ENCODE measurements around the gene CEMIP. TPM values are rescaled to one million over a fixed set of nuclear protein-coding genes. Genes with fewer than 3 reads are reported as not detected.
A peak's percentile ranks its signal among the peaks of the same experiment; 100 is the strongest.

CEMIP gene
- total RNA-seq, 1 experiment from 2014 or later, result not detected

DNA sequence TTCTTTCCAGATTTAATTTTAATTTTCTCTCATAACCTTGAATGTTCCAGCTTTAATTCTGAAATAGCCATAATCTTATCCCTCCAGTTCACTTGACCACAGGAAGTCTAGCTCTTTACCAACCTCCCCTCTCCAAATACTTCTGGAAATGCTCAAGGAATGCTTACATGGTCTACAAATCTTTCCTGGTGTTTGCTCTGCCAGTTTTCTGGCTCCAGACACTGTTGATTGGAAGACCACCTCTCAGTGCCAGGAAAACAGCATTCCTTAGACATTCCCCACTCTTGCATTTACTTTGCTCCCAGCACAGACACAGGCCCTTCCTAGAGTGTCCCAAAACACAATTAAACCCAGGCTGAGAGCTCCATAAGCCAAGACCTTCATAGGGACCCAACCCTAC is 111.8 kb downstream of the CEMIP start:
- in situ Hi-C loops (cut with HindIII; ENCODE audit: low pct_unique_long_range_greater_than_20kb, low sequenced_read_pairs), result no loop called here
- DNase-seq (ENCODE audit: low read depth), result no peak

DNA sequence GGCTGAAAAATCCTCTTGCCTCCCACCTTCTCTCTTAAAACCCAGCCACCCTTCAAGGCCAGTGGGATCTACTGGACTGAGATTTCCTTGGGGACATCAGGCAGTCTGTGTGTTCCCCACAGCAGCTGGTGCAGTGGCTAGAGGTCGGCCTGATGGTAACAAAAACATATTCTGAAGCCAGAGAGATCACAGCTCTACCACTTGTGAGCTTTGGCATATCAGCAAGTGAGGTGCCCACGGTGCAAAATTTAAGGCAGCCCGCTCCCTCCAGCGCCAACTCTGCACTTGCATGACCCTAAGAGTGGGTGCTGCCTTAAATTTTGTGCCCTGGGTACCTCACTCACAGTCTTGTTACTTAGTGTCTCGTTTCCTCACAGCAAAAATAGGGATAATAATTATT is 113.2 kb downstream of the CEMIP start:
- DNase-seq (ENCODE audit: low read depth), result no peak
- in situ Hi-C loops (cut with HindIII; ENCODE audit: low pct_unique_long_range_greater_than_20kb, low sequenced_read_pairs), result no loop called here

DNA sequence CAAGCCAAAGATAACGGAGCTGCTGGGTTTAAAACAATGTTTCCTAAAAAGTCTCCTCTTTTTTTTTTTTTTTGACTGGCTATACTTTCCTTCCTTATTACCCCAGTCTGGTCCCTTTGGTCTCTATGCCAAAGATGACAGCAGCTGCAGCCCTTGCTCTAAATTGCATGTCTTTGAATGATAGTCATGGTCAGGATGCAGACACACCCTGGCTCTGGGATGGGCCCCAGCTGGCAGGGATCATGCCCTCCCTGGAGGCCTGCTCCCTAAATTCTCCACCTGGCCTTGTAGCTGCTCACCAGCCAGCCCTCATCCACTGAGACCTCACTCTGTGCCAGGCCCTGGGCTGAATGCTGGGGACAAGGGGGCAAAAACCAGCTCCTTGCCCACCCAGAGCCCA is 114.6 kb downstream of the CEMIP start:
- DNase-seq (ENCODE audit: low read depth), result no peak
- in situ Hi-C loops (cut with HindIII; ENCODE audit: low pct_unique_long_range_greater_than_20kb, low sequenced_read_pairs), result no loop called here

DNA sequence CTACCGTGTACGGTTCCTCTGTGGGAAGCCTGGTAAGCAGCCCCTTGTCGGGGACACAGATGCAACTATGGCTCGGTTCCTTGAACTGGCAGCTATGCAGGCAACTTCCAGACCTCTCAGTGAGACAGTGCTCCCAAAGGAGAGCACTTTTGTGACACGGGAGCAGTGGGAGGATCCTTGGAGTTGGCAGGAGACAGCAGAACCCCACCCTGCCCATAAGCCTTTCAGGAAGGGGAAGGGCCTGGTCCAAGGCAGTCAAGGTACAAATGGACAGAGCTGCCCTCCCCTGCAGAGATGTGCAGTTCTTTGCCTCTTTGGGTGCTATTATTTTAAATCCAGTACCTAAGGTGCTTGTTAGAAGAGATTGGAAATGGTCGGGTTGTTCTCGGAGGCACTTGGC is 115.9 kb downstream of the CEMIP start:
- in situ Hi-C loops (cut with HindIII; ENCODE audit: low pct_unique_long_range_greater_than_20kb, low sequenced_read_pairs), result no loop called here
- DNase-seq (ENCODE audit: low read depth), result no peak

DNA sequence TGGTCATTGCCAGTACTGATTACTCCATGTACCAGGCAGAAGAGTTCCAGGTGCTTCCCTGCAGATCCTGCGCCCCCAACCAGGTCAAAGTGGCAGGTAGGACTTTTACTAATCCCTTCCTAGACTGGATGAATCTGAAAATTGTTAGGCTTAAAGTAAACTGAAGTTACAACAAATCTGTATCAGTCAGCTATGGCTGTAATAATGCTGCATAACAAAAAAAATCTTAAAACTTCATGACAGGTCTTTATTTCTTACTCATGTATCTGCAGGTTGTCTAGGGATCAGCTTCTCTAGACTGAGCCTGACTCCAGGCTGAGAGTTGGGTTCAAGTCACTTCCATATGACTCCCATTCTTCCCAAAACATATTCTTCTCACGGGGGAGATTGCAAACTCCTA is 116.8 kb downstream of the CEMIP start:
- DNase-seq (ENCODE audit: low read depth), result no peak
- in situ Hi-C loops (cut with HindIII; ENCODE audit: low pct_unique_long_range_greater_than_20kb, low sequenced_read_pairs), result no loop called here

DNA sequence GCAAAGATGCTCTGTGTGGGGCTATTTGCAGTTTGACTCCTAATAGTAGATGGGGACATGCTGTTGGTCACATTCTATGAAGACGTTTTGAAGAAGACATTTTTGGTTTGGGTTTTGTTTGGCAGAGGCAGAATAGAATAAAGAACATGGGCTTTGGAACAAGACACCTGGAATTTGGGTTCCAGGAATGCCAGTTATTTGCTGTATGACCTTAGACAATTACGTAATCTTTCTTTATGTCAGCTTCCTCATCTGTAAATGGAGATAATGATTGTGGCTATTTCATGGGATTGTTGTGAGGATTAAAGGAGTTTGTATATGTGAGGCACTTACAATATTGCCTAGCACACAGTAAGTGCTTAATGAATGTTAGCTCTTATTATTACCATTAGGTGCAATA is 118.9 kb downstream of the CEMIP start:
- DNase-seq (ENCODE audit: low read depth), result no peak
- in situ Hi-C loops (cut with HindIII; ENCODE audit: low pct_unique_long_range_greater_than_20kb, low sequenced_read_pairs), result no loop called here

DNA sequence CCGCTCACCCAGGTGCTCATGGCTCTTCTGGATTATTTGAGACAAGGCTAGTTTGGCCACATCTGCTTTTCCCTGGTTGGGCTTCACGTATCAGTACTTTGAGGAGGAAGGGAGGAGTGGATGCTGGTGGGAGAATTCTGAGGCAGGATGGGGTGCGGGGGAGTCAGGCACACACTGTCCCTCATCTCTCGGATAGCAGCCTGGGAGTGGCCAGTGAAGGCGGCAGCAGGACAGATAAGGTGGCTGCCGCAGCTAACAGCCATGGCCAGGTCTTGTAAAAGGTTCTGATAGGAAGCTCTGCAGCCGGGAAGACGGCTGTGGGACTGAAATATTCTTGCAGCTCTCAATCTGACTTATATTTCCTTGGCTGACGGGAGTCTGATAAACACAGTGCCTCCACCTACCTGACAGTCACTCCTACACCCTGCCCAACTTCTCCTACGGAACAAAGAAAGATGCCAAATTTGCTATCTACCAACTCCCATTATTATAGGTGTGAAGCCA is 123.2 kb downstream of the CEMIP start:
- in situ Hi-C loops (cut with HindIII; ENCODE audit: low pct_unique_long_range_greater_than_20kb, low sequenced_read_pairs), result no loop called here
- no peak for DNase-seq (ENCODE audit: low read depth)

DNA sequence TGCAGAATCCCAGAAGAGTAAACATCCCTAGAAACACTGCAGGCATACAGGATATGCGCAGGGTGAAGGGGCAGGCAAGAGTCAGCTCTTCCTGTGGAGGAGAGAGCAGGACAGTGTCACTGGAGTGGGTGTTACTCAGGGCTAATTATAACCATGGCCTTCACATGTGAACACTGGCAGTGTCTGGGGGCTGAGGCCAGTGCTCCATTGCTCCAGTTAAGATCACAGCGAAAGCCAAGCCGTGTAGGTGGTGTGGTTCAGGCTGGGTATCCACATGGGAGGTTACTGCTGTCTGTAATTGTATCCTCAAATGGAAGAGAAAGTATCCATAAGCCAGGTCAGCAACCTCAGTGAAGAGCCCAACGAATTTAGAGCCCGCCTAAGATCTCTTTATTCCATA is 125.8 kb downstream of the CEMIP start:
- in situ Hi-C loops (cut with HindIII; ENCODE audit: low pct_unique_long_range_greater_than_20kb, low sequenced_read_pairs), result no loop called here
- DNase-seq (ENCODE audit: low read depth), result no peak

DNA sequence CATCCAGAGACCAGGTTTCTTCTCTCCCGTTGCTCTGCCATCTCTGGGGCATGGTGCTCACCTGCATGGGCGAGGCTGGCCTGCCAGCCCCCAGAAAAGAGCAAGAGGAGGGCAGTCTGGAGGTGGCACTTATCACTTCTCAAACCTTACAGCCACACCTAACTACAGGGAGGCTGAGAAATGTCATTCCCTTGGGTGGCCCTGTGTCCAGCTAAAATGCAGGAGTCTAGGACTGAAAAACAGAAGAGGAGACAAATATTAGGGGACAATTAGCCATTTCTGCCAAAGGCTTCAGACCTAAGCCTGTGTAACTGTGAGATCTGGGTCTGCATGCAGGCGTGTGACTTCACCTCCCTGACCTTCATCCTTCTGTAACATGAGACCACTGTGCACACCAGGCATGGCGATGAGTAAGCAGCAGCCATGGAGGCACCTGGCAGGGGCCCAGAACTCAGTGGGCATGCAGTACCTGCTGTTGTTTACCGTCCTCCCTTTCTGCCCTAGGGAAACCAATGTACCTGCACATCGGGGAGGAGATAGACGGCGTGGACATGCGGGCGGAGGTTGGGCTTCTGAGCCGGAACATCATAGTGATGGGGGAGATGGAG is 127.1 kb downstream of the CEMIP start:
- DNase-seq (ENCODE audit: low read depth), result peak; percentile 30
- in situ Hi-C loops (cut with HindIII; ENCODE audit: low pct_unique_long_range_greater_than_20kb, low sequenced_read_pairs), result no loop called here

DNA sequence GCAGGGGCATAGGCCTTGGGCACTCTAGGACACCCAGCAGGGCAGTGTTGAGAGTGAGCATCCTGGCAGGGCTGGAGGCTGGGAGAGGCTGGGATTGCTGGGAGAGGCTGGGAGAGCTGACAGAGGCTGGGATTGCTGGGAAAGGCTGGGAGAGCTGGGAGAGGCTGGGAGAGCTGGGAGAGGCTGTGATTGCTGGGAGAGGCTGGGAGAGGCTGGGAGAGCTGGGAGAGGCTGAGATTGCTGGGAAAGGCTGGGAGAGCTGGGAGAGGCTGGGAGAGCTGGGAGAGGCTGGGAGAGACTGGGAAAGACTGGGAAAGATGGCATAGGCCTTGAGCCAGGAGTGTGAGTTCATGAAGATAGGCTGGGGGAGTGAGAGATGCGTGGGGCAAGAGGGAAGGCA is 132.7 kb downstream of the CEMIP start:
- DNase-seq (ENCODE audit: low read depth), result no peak
- in situ Hi-C loops (cut with HindIII; ENCODE audit: low pct_unique_long_range_greater_than_20kb, low sequenced_read_pairs), result no loop called here

DNA sequence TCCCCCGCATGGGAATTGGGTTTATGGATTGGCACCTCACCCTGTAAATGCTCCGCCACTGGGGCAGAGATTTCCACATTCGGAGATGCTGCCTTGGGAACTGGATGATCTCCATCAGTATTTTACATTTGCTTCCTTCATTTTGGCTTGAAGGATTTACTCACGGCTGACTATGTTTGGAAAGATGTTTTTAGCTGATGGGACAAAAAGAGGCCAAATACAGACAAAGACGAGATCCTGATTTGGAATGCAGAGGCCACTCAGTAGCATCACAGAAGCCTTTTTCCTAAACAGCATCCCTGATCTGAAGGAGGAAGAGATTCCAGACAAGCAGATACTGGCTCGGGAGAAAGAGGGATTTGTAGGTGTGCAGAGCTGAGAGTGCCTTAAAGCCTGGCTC is 133.5 kb downstream of the CEMIP start:
- DNase-seq (ENCODE audit: low read depth), result no peak
- in situ Hi-C loops (cut with HindIII; ENCODE audit: low pct_unique_long_range_greater_than_20kb, low sequenced_read_pairs), result no loop called here

DNA sequence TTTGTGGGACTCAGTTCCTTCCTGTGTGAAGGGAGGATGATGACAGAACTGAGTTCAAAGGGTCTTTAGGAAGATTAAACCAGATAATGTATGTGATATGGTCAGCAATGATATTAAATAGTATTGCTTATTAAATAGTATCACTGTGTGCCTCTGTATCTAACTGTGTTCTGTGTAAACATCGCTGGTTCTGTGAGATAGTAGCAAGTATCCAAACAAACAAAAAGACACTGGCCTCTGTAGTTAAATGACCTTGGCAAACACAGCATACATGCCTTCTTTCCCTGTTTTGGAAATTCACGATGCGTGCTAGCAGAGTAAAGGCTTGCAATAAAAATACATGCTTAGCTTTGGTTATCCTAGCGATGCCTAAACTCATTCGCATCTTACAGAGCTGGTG is 134.4 kb downstream of the CEMIP start:
- no peak for DNase-seq (ENCODE audit: low read depth)
- in situ Hi-C loops (cut with HindIII; ENCODE audit: low pct_unique_long_range_greater_than_20kb, low sequenced_read_pairs), result no loop called here

DNA sequence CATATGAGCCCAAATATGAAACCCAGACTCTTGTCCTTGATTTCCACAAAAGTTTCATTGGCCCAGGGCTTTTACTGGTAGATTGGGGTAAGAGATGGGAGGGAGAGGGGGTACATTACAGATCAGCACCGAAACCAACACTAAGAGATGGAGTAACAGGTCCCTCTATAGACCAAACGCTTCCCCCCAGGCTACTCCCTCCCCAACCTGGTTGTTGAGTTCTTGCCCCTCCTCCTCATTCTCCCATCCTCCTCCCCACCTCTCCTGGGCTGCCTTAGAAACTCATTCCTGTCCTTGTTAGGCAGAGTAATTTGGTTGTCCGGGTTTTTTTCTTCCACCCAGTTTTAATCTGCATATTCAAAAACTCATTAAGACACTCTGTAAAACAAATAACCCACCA is 136.3 kb downstream of the CEMIP start:
- no peak for DNase-seq (ENCODE audit: low read depth)
- in situ Hi-C loops (cut with HindIII; ENCODE audit: low pct_unique_long_range_greater_than_20kb, low sequenced_read_pairs), result no loop called here

DNA sequence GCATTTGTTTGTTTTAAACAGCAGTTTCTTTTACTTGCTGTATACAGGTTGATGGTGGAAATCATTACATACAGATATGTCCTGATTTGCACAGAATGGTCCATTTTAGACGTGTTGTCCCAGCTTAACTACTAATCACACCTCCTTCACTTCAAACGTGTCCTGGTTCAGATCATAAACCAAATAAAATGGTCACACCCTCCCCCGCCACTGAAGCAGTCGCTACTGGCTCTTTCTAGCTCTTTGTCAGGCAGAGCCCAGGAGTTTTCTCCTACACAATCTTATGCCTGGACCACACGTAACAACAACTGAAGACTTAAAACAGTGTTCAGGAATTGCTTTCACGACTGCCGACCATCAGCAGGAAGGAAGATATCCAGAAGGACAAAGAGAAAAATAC is 136.9 kb downstream of the CEMIP start:
- in situ Hi-C loops (cut with HindIII; ENCODE audit: low pct_unique_long_range_greater_than_20kb, low sequenced_read_pairs), result no loop called here
- DNase-seq (ENCODE audit: low read depth), result no peak

DNA sequence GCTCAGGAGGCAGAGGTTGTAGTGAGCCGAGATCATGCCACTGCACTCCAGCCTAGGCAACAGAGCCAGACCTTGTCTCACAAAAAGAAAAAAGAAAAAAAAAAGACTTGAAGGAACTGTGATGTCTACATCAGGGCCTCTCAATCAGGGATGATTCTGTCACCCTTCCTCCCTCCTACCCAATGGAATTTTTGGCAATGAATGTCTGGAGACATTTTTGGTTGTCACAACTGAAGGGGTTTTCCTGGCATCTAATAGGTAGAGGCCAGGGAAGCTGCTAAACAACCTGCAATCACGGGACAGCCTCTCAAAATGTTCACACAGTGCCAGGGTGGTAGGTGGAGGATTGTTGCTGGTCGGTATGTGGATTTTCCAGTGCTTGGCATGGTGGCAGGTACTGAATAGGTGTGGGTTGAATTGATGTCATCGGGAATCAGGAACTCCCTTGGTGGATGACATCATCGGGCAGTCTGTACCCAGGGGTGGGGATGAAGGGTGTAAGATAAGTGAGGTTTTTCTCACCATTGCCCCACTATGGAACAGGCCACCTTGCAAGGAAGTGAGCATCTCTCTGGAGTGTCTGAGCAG is 139.1 kb downstream of the CEMIP start:
- no peak for DNase-seq (ENCODE audit: low read depth)
- in situ Hi-C loops (cut with HindIII; ENCODE audit: low pct_unique_long_range_greater_than_20kb, low sequenced_read_pairs), result no loop called here

DNA sequence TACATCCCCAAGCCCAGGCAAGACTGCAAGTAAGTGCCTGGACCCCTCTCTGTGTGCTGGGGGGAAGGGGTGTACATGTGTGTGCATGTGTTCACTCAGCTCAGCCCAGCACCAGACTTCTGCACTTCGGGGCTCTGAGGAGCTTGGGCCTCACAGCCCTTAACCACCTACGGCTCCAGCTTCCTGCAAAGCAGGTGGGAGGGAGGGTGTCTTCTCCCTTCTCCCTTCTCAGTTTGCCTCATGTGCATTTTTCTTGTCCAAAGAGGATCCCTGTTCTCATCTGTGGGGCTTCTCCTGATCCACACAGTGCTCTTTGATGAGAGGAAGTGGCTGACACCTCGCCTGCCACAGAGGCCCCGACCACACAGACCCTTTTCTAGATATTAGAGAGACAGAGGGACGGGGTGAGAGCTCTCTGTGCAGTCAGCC is 141.1 kb downstream of the CEMIP start:
- no peak for DNase-seq (ENCODE audit: low read depth)
- in situ Hi-C loops (cut with HindIII; ENCODE audit: low pct_unique_long_range_greater_than_20kb, low sequenced_read_pairs), result no loop called here

DNA sequence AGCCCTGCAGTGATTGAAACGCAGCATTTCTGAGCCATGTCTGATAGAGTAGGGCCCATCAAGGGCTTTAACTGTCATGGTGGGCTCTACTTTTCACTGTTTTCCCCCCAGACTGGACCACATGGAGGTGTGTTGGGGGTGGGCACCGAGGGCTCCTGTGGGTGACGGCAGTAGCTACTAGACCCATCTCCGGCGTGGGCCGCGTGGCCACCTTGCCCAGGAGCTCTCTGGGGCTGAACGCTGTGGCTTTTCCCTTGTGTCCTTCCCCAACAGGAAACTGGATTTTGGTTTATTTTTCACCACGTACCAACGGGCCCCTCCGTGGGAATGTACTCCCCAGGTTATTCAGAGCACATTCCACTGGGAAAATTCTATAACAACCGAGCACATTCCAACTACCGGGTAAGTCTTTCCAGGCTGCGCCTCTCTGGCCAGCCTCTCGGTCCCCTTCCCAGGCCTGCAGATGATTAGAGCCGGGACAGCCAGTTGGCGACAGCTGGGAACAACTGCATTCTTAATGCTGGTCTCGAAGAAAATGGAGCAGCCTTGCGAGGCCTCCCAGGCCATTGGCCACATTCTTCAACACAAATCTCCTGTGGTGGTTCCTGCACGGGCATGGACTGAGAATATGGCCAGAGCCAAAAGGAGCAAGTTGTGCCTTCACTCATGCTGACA is 142.7 kb downstream of the CEMIP start:
- in situ Hi-C loops (cut with HindIII; ENCODE audit: low pct_unique_long_range_greater_than_20kb, low sequenced_read_pairs), result no loop called here
- no peak for DNase-seq (ENCODE audit: low read depth)

DNA sequence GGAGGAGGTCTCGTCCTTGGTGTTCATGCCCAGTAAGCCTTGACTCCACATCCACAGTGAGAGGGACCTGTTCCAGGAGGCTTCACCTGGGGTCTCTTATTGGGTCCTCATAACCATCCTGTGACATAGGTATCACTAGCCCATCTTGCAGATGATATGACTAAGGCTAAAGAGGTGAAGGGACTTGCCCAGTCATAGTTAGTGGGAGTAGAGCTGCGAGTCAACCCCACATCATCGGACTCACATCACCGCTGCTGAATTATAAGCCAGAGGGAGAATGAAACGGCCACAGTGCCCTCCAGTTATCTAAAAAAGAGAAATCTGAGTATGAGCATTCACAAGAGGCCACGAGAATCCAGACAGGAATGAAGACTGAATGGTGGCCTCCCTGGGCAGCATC is 144.5 kb downstream of the CEMIP start:
- DNase-seq (ENCODE audit: low read depth), result no peak
- in situ Hi-C loops (cut with HindIII; ENCODE audit: low pct_unique_long_range_greater_than_20kb, low sequenced_read_pairs), result no loop called here

DNA sequence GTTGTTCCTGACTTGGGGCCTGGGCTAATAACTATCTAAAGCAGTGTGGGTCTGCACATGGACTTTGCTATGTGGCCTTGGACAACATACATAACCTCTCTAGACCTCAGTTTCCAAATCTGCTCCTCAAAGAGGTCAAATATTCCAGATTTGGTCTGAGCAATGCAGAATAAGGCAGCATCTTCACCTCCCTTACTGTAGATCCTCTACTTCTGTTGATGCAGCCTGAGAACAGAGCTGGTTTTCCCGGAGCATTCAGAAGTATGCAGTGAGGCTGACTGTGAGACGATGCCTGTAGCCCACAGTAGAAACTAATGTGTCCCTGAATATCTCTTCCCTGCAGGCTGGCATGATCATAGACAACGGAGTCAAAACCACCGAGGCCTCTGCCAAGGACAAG is 145.1 kb downstream of the CEMIP start:
- in situ Hi-C loops (cut with HindIII; ENCODE audit: low pct_unique_long_range_greater_than_20kb, low sequenced_read_pairs), result no loop called here
- no peak for DNase-seq (ENCODE audit: low read depth)

DNA sequence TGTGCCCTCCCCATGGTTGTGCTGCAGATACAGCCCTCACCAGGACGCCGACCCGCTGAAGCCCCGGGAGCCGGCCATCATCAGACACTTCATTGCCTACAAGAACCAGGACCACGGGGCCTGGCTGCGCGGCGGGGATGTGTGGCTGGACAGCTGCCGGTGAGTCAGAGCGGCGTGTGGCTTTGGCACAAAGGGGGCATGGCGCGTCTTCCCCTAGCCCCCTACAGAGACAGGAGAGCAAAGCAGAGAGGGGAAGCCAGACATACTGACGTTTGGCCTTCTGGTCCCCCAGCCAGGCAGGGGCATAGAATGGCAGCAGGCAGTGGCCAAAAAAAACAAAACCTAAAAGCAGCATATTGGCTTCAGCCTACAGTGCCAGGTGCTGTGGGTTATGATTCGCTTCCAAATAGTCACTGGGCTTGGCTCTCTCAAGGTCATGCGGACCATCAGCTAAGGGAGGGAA is 146.5 kb downstream of the CEMIP start:
- in situ Hi-C loops (cut with HindIII; ENCODE audit: low pct_unique_long_range_greater_than_20kb, low sequenced_read_pairs), result no loop called here
- no peak for DNase-seq (ENCODE audit: low read depth)
